Mammary epithelial cell (primary cell): Measurements from ENCODE around the gene SRGAP2C.
"Not testable (repeated sequence)": the region's sequence is repeated elsewhere in the genome, so short reads cannot be mapped to it uniquely, and the experiment has no call there.

ENCODE experiments used
- EZH2 ChIP-seq: IDR thresholded peaks from 2 replicates; pipeline ENCODE4 v1.6.1; 2012; ENCODE audit warnings: low read length, inconsistent platforms, borderline replicate concordance
- TF ChIP-seq, protein P1 (sequence below), 2 donors: IDR thresholded peaks in 1 of 2; conservative IDR thresholded peaks in 1 of 2; 2 replicates each; pipeline ENCODE4 v1.5.1; 2011 to 2012; ENCODE audit warnings: inconsistent platforms in 2 of 2, low read length in 2 of 2, mild to moderate bottlenecking in 2 of 2, control low read depth in 1 of 2, low read depth in 1 of 2; ENCODE audit not compliant: insufficient read depth in 1 of 2; ENCODE audit errors: extremely low read depth in 1 of 2

DNA sequence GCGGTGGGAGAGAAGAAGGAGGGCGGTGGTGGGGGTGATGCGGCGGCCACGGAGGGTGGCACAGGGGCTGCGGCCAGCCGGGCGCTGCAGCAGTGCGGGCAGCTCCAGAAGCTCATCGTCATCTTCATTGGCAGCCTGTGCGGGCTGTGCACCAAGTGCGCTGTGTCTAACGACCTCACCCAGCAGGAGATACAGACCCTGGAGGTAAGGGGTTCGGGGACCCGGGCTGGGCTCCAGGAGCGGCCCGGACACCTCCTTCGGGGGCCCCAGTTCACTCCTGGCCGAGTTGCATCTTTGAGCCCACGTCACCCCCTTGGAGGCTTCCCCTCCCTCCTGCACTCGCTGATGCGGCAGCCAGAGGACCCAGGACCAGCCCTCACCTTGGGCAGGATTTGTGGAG lies 212.3 kb downstream of the SRGAP2C start:
- TF ChIP-seq, protein P1, sequence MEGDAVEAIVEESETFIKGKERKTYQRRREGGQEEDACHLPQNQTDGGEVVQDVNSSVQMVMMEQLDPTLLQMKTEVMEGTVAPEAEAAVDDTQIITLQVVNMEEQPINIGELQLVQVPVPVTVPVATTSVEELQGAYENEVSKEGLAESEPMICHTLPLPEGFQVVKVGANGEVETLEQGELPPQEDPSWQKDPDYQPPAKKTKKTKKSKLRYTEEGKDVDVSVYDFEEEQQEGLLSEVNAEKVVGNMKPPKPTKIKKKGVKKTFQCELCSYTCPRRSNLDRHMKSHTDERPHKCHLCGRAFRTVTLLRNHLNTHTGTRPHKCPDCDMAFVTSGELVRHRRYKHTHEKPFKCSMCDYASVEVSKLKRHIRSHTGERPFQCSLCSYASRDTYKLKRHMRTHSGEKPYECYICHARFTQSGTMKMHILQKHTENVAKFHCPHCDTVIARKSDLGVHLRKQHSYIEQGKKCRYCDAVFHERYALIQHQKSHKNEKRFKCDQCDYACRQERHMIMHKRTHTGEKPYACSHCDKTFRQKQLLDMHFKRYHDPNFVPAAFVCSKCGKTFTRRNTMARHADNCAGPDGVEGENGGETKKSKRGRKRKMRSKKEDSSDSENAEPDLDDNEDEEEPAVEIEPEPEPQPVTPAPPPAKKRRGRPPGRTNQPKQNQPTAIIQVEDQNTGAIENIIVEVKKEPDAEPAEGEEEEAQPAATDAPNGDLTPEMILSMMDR (conservative IDR thresholded peaks at IDR 0.05 in 1 of 2, IDR thresholded peaks at IDR 0.05 in 1 of 2; ENCODE audit: extremely low read depth in 1 of 2, insufficient read depth in 1 of 2, low read depth in 1 of 2, low read length in 2 of 2), result not testable (repeated sequence)
- TF ChIP-seq EZH2, result not testable (repeated sequence)
